GM12873 (cell line): ENCODE data around the gene ENPP4.

Experiments
- TF ChIP-seq, protein P1 (sequence below): IDR thresholded peaks from 2 replicates; pipeline ENCODE4 v1.5.1; 2012; ENCODE audit warnings: low read depth, mild to moderate bottlenecking, moderate library complexity, low read length, control low read depth; ENCODE audit not compliant: insufficient read depth; ENCODE audit errors: missing control alignments

ENPP4 gene

DNA sequence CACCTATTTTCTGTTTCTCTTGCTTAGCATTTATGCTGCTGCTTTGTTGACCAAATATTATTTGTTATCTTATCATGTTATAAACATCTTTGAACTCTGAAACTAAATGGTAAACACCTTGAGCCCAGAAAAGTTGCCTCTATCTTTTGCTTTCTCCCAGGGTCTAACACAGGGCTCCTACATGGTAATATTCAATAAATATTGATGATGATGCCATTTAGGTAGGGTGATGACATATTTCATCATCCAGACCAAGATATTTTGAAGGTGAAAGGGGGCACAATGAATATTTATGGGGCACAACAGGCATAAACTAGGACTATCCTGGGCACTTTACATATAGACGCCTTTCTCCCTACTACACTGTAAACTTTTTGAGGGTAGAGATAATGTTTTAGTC is 11.6 kb upstream of the ENPP4 start:
- TF ChIP-seq, protein P1, sequence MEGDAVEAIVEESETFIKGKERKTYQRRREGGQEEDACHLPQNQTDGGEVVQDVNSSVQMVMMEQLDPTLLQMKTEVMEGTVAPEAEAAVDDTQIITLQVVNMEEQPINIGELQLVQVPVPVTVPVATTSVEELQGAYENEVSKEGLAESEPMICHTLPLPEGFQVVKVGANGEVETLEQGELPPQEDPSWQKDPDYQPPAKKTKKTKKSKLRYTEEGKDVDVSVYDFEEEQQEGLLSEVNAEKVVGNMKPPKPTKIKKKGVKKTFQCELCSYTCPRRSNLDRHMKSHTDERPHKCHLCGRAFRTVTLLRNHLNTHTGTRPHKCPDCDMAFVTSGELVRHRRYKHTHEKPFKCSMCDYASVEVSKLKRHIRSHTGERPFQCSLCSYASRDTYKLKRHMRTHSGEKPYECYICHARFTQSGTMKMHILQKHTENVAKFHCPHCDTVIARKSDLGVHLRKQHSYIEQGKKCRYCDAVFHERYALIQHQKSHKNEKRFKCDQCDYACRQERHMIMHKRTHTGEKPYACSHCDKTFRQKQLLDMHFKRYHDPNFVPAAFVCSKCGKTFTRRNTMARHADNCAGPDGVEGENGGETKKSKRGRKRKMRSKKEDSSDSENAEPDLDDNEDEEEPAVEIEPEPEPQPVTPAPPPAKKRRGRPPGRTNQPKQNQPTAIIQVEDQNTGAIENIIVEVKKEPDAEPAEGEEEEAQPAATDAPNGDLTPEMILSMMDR: no peak

DNA sequence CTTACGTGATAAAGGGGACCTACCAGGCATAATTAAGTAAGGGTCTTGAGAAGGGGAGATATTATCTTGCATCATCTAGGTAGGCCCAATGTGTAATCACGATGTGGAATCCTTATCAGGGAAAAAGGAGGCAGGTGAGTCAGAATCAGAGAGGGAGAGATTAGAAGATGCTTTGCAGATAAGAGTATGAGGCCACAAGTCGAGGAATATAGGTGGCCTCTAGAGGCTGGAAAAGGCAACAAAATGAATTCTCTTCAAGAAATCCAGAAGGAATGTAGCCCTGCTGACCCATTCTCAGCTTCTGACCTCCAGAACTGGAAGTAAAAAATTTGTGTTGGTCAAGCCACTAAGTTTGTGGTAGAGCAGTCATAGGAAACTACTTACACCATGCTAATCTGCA is 11.0 kb upstream of the ENPP4 start:
- TF ChIP-seq, protein P1: no peak

DNA sequence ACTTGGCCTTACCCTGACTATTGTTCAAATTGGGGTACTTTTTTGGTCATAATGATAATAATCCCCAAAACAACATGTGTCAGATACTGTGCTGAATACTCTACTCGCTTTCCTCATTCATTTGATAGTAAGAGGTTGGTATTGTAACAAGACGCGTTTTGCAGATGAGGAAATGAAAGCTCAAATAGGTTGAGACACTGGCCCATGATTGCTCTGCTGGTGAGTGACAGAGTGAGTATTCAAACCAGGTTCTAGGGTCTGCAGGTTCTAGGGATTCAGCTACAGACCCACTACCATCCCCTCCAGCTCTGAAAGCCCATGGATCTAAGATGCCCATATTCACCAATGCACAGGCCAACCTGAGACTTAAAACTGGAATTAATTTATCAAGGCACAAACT is 1.3 kb upstream of the ENPP4 start:
- TF ChIP-seq, protein P1: no peak

DNA sequence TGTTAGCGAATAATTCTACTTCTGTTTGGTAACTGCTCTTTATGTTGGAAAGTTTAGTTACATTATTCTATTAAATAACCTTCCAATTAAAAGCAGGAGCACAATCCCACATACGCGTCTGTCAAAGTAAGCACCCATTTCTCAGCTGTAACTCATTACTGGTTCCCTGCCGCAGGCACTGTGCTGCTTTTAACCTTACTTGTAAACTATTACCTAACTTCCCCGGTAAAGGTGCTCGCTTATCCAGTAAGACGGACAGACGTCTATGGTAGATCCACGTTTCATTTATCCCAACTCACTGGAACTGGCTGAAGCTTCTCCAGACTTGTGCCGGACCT is 529 bp upstream of the ENPP4 start:
- TF ChIP-seq, protein P1: no peak

DNA sequence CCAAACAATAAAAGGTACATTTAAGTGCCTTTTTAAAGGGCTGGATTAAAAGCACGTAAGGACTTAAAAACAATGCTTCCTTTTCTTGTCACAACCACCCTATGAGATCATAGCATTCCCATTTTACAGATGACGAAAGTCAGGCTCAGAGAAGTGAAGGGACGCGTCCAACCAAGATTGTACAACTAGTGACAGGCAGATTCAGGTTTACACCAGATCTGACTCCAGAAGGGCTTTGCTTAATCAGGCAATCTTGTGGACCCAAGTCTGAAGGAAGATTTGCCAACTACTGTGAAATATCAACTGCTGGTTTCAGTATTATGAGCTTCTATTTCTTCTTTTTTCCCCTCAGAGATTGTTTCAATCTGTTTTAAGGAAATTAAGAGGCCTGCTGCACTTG is 877 bp downstream of the ENPP4 start:
- TF ChIP-seq, protein P1: no peak

- TF ChIP-seq, protein P1: no peak
Observed at GRCh38 chr6:46134216-46134615, 4.4 kb downstream of the ENPP4 start.

GRCh38 chr6:46135176-46135575 is 5.4 kb downstream of the ENPP4 start:
- TF ChIP-seq, protein P1: no peak

- TF ChIP-seq, protein P1: no peak
Observed at GRCh38 chr6:46136831-46137230, 7.0 kb downstream of the ENPP4 start.
